ENCODE measurements around the gene MB21D2. TPM values are rescaled to one million over a fixed set of nuclear protein-coding genes. Genes with fewer than 3 reads are reported as not detected.

Gene MB21D2
- total RNA-seq, 3 donors from 2014 or later = 1.9 to 4.0 (median 2.7) TPM

GRCh38 chr3:192933779-192934460, 16.3 kb upstream of the MB21D2 start:
- Histone ChIP-seq H3K9me3 (no peaks in the 10 kb centered on the region), H3K4me3 (no peak overlapping the region), H3K4me1 (ENCODE audit: low read depth) (no peaks in the 10 kb centered on the region), H3K36me3 (ENCODE audit: low read depth) (no peaks in the 10 kb centered on the region)
- ATAC-seq (no peak), DNase-seq (no peak)
- TF ChIP-seq CTCF (IDR thresholded peaks at IDR 0.05) = no peak
- intact Hi-C loops (cut with DNase I, micrococcal nuclease) = no loop called here

GRCh38 chr3:192933259-192933658, 15.6 kb upstream of the MB21D2 start:
- Histone ChIP-seq H3K9me3 (no peaks in the 10 kb centered on the region), H3K4me1 (ENCODE audit: low read depth) (no peaks in the 10 kb centered on the region), H3K4me3 (no peak overlapping the region), H3K36me3 (ENCODE audit: low read depth) (no peaks in the 10 kb centered on the region)
- no peak for ATAC-seq
- no peak for DNase-seq
- no peak for TF ChIP-seq CTCF (IDR thresholded peaks at IDR 0.05)
- intact Hi-C loops (cut with DNase I, micrococcal nuclease) = no loop called here

- Histone ChIP-seq H3K4me3 (no peak overlapping the region), H3K9me3 (no peaks in the 10 kb centered on the region), H3K4me1 (ENCODE audit: low read depth) (no peaks in the 10 kb centered on the region), H3K36me3 (ENCODE audit: low read depth) (no peaks in the 10 kb centered on the region)
- intact Hi-C loops (cut with DNase I, micrococcal nuclease) = no loop called here
- DNase-seq (no peak), ATAC-seq (no peak)
- TF ChIP-seq CTCF (IDR thresholded peaks at IDR 0.05) = no peak
These were observed 14.2 kb upstream of the MB21D2 start for GRCh38 chr3:192931825-192932224.

GRCh38 chr3:192930577-192930976, 12.9 kb upstream of the MB21D2 start:
- no peaks in the 10 kb centered on the region for H3K9me3 ChIP-seq
- intact Hi-C loops (cut with DNase I, micrococcal nuclease) = no loop called here
- TF ChIP-seq CTCF (IDR thresholded peaks at IDR 0.05) = no peak
- no peaks in the 10 kb centered on the region for H3K4me1 ChIP-seq (ENCODE audit: low read depth)
- no peaks in the 10 kb centered on the region for H3K36me3 ChIP-seq (ENCODE audit: low read depth)
- ATAC-seq = no peak
- DNase-seq = no peak
- no peak overlapping the region for H3K4me3 ChIP-seq

- ATAC-seq (no peak), DNase-seq (no peak)
- Histone ChIP-seq H3K9me3 (no peaks in the 10 kb centered on the region), H3K36me3 (ENCODE audit: low read depth) (no peaks in the 10 kb centered on the region), H3K4me3 (no peak overlapping the region), H3K4me1 (ENCODE audit: low read depth) (no peaks in the 10 kb centered on the region)
- intact Hi-C loops (cut with DNase I, micrococcal nuclease) = no loop called here
- no peak for TF ChIP-seq CTCF (IDR thresholded peaks at IDR 0.05)
These were observed 12.3 kb upstream of the MB21D2 start for GRCh38 chr3:192929755-192930547.

Measured in mucosa of descending colon (tissue), 3 donors.